GM12892 (cell line): ENCODE data around the gene FAM240B.

Source experiments
- DNase-seq: peaks from one replicate; pipeline ENCODE4 v3.0.0; 2011; ENCODE audit not compliant: insufficient read length
- FAIRE-seq: peaks from 2 replicates; lab custom pipeline; 2011; peaks lifted over from hg19 to GRCh38; lab: Jason Lieb, UNC
- POLR2A ChIP-seq: IDR thresholded peaks from 2 replicates; pipeline ENCODE4 v1.6.1; 2011; ENCODE audit warnings: low read depth, low read length, control low read depth
- POLR2AphosphoS5 ChIP-seq: IDR thresholded peaks from 2 replicates; pipeline ENCODE4 v1.6.1; 2011; ENCODE audit warnings: low read depth, low read length, control low read depth
- TAF1 ChIP-seq: IDR thresholded peaks from 2 replicates; pipeline ENCODE4 v1.6.1; 2011; ENCODE audit warnings: low read depth, mild to moderate bottlenecking, control low read depth, low read length, borderline replicate concordance

Gene FAM240B

DNA sequence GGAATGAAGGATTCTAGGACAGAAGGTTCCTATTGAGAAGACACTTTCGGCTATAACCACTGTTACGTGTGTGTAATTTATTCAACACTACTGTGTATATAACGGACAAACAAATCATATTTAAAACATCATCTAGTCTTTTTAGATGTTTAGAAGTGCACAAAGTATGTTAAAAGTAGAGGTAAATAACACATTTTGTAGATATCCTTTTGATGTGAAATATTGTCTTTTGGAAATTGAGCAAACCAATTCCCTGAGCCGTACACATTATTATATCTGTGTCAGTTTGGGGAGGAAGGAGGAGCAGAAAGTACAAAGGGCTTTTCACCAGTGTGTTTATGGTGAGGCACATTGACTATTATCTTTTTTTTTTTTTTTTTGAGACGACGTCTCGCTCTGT, 60.4 kb downstream of the FAM240B start:
- DNase-seq: no peak
- TF ChIP-seq POLR2A: no peak
- TF ChIP-seq POLR2AphosphoS5: no peak
- TF ChIP-seq TAF1: no peak
- no peak for FAIRE-seq

DNA sequence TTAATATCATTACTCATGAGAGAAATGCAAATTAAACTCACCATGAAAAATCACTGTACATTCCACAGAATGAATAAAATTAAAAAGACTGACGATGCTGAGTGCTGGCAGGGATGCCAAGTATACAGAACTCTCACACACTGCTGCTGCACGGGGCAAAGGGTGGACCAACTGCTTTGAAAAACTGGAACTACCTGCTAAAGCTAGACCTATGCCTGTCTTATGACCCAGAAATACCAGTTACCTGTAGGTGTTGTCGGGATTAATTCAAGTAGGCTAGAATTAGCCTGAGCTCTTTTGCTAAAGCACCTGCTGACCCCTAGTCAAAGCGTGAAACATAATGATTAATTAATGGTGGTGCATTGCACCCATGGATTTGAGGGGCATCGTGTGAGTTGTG, 63.0 kb downstream of the FAM240B start:
- no peak for DNase-seq
- TF ChIP-seq TAF1 (no peak), POLR2AphosphoS5 (no peak)
- no peak for FAIRE-seq

DNA sequence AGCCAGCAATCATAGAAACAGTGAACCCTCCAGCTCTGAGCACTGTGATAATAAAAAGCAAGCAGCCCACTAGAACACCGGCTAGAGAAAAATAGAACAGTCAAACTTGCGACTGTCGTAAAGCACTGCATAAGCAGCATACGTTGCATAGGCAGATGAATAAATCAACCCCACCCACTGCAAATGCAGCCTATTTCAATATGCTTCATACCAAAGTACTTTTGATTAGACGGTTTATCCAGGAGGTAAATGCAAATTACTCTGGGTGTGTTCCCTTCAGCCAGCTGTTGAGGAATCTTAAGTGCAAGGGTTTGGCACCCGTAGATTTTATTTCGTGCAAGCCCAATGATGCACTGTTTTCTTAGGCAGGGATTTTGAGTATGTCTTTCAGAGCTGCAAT, 67.4 kb downstream of the FAM240B start:
- TF ChIP-seq TAF1: no peak
- no peak for TF ChIP-seq POLR2A
- no peak for TF ChIP-seq POLR2AphosphoS5
- DNase-seq (no peak), FAIRE-seq (no peak)

DNA sequence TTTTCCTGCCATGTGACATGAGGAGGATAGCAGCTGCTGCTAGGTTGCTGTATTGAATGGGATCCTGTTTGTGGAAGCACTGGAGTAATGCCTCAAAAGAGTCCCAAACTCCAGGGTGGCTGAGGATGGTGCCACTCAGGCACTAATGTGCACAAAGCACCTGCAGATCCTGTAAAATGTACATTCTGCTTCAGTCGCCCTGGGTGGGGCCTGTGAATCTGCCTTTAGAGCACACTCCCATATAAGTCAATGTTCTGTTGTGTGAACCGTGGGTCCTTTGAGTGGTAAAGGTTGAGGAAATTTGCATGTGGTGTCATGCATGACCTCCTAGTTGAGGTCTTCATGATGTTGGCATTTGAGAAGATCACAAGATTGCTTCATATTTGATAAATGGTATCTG, 67.9 kb downstream of the FAM240B start:
- no peak for TF ChIP-seq POLR2A
- no peak for TF ChIP-seq POLR2AphosphoS5
- no peak for TF ChIP-seq TAF1
- FAIRE-seq: no peak
- DNase-seq: no peak

DNA sequence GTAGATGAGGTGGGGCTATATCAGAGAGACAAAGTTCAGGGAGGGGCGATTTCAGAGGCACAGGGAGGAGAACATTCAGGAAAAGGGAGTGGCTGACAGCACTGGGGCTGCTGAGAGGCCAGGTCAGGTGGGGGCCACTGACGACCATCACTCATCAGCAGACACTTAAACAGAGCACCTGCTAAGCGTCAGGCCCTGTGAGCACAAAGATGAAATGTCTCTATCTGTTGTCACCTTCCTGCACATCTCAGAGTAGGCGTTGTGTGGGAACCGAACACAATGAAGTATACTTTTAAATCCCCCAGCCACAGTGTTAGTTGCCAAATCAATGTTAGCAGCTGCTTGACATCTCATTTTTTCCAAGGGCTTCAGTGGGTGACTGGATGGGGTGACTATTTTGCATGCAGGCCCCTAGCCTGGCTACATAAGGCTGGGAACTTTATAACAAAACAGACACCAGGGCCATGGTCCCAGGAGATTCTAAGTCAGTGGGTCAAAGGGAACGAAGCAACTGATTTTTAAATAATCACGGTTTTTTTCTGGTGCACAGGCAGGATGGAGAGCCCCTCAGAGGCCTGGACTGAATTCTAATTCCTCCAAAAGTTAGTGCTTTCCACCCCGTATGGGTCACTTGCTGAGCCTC, 68.4 kb downstream of the FAM240B start:
- no peak for FAIRE-seq

DNA sequence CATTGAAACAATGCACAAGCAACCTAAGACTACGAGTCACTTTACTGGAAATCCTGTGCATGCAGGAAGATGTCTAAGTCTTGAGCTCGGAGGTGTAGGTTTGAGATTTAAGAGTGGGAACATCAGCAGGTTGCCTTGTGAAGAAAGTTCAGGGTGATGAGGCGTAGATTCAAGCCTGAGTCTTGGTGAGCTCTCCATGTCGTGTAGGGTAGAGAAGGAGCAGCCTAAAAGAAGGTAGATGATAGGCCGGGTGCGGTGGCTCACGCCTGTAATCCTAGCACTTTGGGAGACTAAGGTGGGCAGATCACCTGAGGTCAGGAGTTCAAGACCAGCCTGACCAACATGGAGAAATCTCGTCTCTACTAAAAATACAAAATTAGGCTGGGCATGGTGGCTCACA, 69.4 kb downstream of the FAM240B start:
- no peak for DNase-seq
- FAIRE-seq: no peak
- TF ChIP-seq POLR2AphosphoS5: no peak
- TF ChIP-seq POLR2A: no peak
- no peak for TF ChIP-seq TAF1

More for the DNA sequence above, 68.4 kb downstream of the FAM240B start:
- TF ChIP-seq TAF1 (no peak), POLR2A (no peak), POLR2AphosphoS5 (no peak)
- DNase-seq: no peak

DNA sequence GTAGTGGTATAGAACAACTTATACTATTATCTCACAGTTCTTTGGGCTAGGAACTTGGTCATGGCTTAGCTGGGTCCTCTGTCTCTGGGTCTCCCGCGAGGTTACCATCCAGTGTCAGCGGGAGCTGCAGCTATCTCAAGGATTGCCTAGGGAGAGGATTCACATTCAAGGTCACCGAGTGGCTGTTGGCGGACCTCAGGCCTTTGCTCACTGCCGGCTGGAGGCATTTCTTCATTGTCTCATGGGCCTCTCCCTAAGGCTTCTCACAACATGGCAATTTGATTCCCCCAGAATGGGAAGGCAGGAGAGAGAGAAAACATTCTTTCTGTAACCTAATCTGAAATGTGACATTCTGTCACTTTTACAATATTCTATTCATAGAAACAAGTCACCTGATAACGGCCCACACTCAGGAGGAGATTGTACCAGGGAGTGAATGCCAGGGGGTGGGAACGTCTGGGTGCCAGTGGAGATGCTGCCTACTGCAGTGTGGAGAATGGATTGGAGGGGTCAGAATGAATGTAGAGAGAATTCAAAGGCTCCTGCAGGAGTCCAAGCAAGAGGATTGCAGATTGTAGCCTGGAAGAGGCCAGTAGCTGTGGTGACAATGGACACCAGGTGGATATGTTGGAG, 70.1 kb downstream of the FAM240B start:
- no peak for DNase-seq
- FAIRE-seq: no peak

DNA sequence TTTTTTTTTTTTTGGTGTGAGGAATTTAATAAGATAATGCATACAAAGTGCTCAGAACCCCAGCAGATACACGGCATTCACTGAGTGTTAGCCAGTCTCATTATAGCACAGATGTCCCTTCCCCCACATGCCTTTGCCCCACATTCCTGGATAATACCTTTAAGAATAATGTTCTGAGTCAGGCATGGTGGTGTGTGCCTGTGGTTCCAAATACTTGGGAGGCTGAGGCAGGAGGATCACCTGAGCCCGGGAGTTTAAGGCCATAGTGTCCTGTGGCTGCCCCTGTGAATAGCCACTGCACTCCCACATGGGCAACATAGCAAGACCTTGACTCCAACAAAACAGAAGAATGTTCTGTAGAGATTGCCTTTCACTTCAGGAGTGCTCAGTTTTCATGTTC, 75.3 kb downstream of the FAM240B start:
- no peak for FAIRE-seq
- TF ChIP-seq POLR2AphosphoS5 (no peak), TAF1 (no peak), POLR2A (no peak)
- no peak for DNase-seq

More for the DNA sequence above, 70.1 kb downstream of the FAM240B start:
- no peak for TF ChIP-seq POLR2AphosphoS5
- TF ChIP-seq TAF1: no peak
- no peak for TF ChIP-seq POLR2A
